Neutrophil (primary cell): ENCODE measurements around the gene TRAF2.

Experiments
- H3K27ac ChIP-seq: fragments of 200-600 bp; sonication (generic); 2 replicates; pipeline ENCODE4 v1.5.1; 2016; ENCODE audit warnings: mild to moderate bottlenecking, moderate library complexity
- H3K27me3 ChIP-seq: fragments of 200-600 bp; sonication (generic); 2 replicates; pipeline ENCODE4 v1.6.0; 2016; ENCODE audit warnings: mild to moderate bottlenecking
- H3K36me3 ChIP-seq: fragments of 200-600 bp; sonication (generic); 2 replicates; pipeline ENCODE4 v1.5.1; 2017
- H3K4me1 ChIP-seq, 2 experiments: fragments of 200-600 bp in 1 of 2; sonication (generic) in 1 of 2; 1 replicate in 1 of 2; 2 replicates in 1 of 2; pipeline versions ENCODE4 v1.5.1 to v1.6.1; 2013 to 2016; ENCODE audit warnings: low read depth in 1 of 2, low read length in 1 of 2, mild to moderate bottlenecking in 1 of 2, moderate library complexity in 1 of 2; ENCODE audit not compliant: control insufficient read depth in 1 of 2, insufficient read depth in 1 of 2
- H3K4me3 ChIP-seq, 2 experiments: fragments of 200-600 bp in 1 of 2; sonication (generic) in 1 of 2; 1 replicate in 1 of 2; 2 replicates in 1 of 2; pipeline ENCODE4 v1.5.1; 2013 to 2016; ENCODE audit warnings: low read depth in 1 of 2, low read length in 1 of 2, mild to moderate bottlenecking in 1 of 2, moderate library complexity in 1 of 2
- H3K9me3 ChIP-seq: fragments of 200-600 bp; sonication (generic); 2 replicates; pipeline ENCODE4 v1.5.1; 2016
- TF ChIP-seq, protein P1 (sequence below): fragments of 200-600 bp; sonication (generic); IDR thresholded peaks from 2 replicates; pipeline ENCODE4 v1.5.1; 2016; ENCODE audit warnings: antibody characterized with exemption

Gene TRAF2

DNA sequence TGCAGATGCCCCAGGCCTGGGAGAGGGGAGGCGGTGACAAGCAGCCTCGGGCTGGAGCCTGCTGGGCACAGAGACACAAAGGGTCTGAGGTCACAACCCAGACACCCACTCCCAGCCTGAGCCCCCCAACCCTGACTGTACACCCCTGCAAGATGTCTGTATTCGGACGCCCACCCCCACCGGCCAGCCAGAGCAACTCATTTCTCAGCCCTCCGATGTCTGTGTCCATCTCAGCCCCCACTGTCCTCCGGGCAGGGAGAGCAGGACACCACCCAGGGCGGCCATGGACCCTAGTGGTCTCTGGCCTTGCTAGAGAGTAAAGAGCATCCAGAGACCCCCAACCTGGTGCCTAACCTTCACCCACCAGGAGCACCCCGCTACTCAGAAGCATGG, 69.6 kb downstream of the TRAF2 start:
- TF ChIP-seq, protein P1, sequence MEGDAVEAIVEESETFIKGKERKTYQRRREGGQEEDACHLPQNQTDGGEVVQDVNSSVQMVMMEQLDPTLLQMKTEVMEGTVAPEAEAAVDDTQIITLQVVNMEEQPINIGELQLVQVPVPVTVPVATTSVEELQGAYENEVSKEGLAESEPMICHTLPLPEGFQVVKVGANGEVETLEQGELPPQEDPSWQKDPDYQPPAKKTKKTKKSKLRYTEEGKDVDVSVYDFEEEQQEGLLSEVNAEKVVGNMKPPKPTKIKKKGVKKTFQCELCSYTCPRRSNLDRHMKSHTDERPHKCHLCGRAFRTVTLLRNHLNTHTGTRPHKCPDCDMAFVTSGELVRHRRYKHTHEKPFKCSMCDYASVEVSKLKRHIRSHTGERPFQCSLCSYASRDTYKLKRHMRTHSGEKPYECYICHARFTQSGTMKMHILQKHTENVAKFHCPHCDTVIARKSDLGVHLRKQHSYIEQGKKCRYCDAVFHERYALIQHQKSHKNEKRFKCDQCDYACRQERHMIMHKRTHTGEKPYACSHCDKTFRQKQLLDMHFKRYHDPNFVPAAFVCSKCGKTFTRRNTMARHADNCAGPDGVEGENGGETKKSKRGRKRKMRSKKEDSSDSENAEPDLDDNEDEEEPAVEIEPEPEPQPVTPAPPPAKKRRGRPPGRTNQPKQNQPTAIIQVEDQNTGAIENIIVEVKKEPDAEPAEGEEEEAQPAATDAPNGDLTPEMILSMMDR: no peak
- no peaks in the 10 kb centered on the region for H3K4me1 ChIP-seq
- H3K27ac ChIP-seq: no peak overlapping the region
- H3K36me3 ChIP-seq: no peaks in the 10 kb centered on the region
- H3K27me3 ChIP-seq: no peaks in the 10 kb centered on the region
- H3K4me3 ChIP-seq: no peak overlapping the region
- H3K9me3 ChIP-seq: no peaks in the 10 kb centered on the region

DNA sequence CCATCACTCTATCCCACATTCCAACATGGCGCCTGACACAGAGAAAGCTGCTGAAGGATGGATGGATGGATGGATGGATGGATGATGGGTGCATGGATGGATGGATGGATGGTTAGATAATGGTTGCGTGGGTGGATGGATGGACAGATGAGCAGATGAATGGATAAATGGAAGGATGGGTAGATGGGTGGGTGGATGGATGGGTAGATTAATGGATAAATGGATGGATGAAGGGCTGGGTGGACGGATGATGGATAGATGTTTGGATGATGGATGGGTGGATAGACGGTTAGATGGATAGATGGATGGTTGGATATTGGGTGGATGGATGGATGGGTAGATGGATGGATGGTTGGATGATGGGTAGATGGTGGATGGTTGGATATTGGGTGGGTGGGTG, 70.3 kb downstream of the TRAF2 start:
- Histone ChIP-seq H3K9me3 (no peaks in the 10 kb centered on the region), H3K4me3 (no peak overlapping the region), H3K36me3 (no peaks in the 10 kb centered on the region), H3K27me3 (no peaks in the 10 kb centered on the region), H3K27ac (no peak overlapping the region), H3K4me1 (no peaks in the 10 kb centered on the region)
- TF ChIP-seq, protein P1: no peak

DNA sequence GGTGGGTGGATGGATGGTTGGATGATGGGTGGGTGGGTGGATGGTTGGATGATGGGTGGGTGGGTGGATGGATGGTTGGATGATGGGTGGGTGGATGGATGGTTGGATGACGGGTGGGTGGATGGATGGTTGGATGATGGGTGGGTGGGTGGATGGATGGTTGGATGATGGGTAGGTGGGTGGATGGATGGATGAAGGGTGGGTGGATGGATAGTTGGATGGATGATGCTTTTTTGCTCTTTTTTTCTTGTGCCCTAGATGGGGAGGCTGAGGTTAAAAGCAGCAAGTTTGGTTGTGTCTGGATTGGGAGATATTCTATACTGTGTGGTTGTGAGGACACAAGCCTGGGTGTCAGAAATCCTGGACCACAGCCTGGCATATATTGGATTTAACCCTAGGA, 71.1 kb downstream of the TRAF2 start:
- H3K36me3 ChIP-seq: no peaks in the 10 kb centered on the region
- no peak overlapping the region for H3K27ac ChIP-seq
- H3K4me1 ChIP-seq: no peaks in the 10 kb centered on the region
- no peaks in the 10 kb centered on the region for H3K9me3 ChIP-seq
- H3K4me3 ChIP-seq: no peak overlapping the region
- H3K27me3 ChIP-seq: no peaks in the 10 kb centered on the region
- TF ChIP-seq, protein P1: no peak

GRCh38 chr9:136957901-136958300, 71.6 kb downstream of the TRAF2 start:
- TF ChIP-seq, protein P1: no peak
- H3K27me3 ChIP-seq: no peaks in the 10 kb centered on the region
- H3K36me3 ChIP-seq: no peaks in the 10 kb centered on the region
- H3K4me1 ChIP-seq: no peaks in the 10 kb centered on the region
- H3K27ac ChIP-seq: no peak overlapping the region
- H3K9me3 ChIP-seq: no peaks in the 10 kb centered on the region
- no peak overlapping the region for H3K4me3 ChIP-seq

DNA sequence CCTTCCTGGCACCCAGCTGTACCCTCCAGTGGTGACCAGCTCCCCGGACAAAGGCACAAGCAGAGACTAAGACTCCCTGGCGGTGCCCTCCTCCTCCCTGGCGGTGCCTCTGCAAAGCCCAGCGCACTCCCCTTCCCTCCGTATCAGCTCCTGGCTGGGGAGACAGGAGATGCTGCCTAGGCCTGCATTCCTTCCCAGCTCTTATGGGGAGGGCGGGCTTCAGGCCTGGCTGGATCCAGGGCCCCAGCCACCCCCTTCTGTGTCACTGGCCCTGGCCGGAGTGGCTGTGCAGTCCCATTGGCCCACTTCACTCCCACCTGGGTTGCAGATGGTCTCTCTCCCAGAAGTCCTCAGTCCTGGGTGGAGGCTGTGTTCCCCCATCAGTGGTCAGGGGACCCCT, 72.2 kb downstream of the TRAF2 start:
- H3K36me3 ChIP-seq: no peaks in the 10 kb centered on the region
- H3K27ac ChIP-seq: no peak overlapping the region
- no peak overlapping the region for H3K4me3 ChIP-seq

More for the DNA sequence above, 72.2 kb downstream of the TRAF2 start:
- no peaks in the 10 kb centered on the region for H3K9me3 ChIP-seq
- TF ChIP-seq, protein P1: no peak
- no peaks in the 10 kb centered on the region for H3K4me1 ChIP-seq
- no peaks in the 10 kb centered on the region for H3K27me3 ChIP-seq
